Right lobe of liver (tissue), 4 donors: Measurements from ENCODE around the gene DLGAP3.
"Not testable (repeated sequence)": the region's sequence is repeated elsewhere in the genome, so short reads cannot be mapped to it uniquely, and the experiment has no call there.

ENCODE experiments used
- CTCF ChIP-seq, 4 donors: fragments of 200-600 bp in 3 of 4; fragments of 450-650 bp in 1 of 4; IDR thresholded peaks; one replicate each; pipeline versions ENCODE4 v1.5.1 to v1.8.0; 2016 to 2022; ENCODE audit warnings: antibody characterized with exemption in 4 of 4, mild to moderate bottlenecking in 2 of 4
- POLR2A ChIP-seq: fragments of 450-650 bp; IDR thresholded peaks from one replicate; pipeline ENCODE4 v1.6.1; 2017; ENCODE audit warnings: antibody characterized with exemption, mild to moderate bottlenecking
- donor health status: DM: no; HTN: no; CAD: no.
- donor health status: DM: no; HTN: no; CAD: no.
- donor health status: DM: no; HTN: yes; CAD: no.

GRCh38 chr1:34941798-34942197 lies 12.3 kb upstream of the DLGAP3 start:
- not testable (repeated sequence) for TF ChIP-seq CTCF (IDR thresholded peaks at IDR 0.05); POLR2A
